ENCODE data around the gene MXRA8.

The MXRA8 gene

DNA sequence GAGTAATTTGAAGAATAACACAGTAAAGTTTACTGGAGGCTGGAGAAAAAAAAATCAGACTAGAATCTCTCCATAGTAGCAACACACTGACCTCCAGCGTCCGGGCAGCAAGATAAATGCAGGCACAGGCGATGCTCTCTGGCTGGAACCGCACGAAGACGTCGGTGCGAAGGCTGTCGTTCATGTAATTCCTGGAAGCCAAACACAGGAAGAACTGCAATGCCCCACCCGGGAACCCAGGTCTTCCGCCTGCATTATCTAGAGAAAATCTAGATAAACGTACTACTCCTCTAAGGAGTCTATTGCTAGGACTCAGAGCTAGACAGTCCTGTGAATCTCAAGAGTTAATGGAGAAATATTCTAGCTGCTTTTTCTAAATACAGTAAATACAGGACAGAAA is 32.3 kb upstream of the MXRA8 start:
- H3K9ac ChIP-seq (ENCODE audit: low read length) = no peak overlapping the region
- no peaks in the 10 kb centered on the region for H3K27me3 ChIP-seq (replicated peaks; ENCODE audit: insufficient read depth, low read length)
- H3F3A ChIP-seq (ENCODE audit: insufficient read depth, low read length) = no peaks in the 10 kb centered on the region
- no peaks in the 10 kb centered on the region for H3K9me2 ChIP-seq (replicated peaks; ENCODE audit: insufficient read depth, low read length)
- H3K4me1 ChIP-seq (ENCODE audit: low read length) = no peaks in the 10 kb centered on the region
- no peak for DNase-seq
- no peak overlapping the region for H3K4me3 ChIP-seq (ENCODE audit: low read length)
- H2AFZ ChIP-seq (ENCODE audit: low read length) = no peak overlapping the region
- H3K4me2 ChIP-seq (ENCODE audit: low read depth, low read length) = no peak overlapping the region
- peaks cover 48% of the 10 kb centered on the region for H3K79me2 ChIP-seq (ENCODE audit: low read length)
- no peaks in the 10 kb centered on the region for H3K9me3 ChIP-seq (replicated peaks; ENCODE audit: insufficient read depth, low read length)
- TF ChIP-seq, protein P1, sequence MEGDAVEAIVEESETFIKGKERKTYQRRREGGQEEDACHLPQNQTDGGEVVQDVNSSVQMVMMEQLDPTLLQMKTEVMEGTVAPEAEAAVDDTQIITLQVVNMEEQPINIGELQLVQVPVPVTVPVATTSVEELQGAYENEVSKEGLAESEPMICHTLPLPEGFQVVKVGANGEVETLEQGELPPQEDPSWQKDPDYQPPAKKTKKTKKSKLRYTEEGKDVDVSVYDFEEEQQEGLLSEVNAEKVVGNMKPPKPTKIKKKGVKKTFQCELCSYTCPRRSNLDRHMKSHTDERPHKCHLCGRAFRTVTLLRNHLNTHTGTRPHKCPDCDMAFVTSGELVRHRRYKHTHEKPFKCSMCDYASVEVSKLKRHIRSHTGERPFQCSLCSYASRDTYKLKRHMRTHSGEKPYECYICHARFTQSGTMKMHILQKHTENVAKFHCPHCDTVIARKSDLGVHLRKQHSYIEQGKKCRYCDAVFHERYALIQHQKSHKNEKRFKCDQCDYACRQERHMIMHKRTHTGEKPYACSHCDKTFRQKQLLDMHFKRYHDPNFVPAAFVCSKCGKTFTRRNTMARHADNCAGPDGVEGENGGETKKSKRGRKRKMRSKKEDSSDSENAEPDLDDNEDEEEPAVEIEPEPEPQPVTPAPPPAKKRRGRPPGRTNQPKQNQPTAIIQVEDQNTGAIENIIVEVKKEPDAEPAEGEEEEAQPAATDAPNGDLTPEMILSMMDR (IDR thresholded peaks at IDR 0.05; ENCODE audit: low read length) = no peak
- TF ChIP-seq EZH2 (optimal IDR thresholded peaks at IDR 0.05; ENCODE audit: low read depth, low read length) = no peak
- TF ChIP-seq EZH2phosphoT487 (IDR thresholded peaks at IDR 0.05; ENCODE audit: low read length) = no peak
- H3K36me3 ChIP-seq (replicated peaks; ENCODE audit: insufficient read depth, low read length) = peaks cover 42% of the 10 kb centered on the region
- no peaks in the 10 kb centered on the region for H4K20me1 ChIP-seq (ENCODE audit: insufficient read depth, low read length)
- no peak overlapping the region for H3K27ac ChIP-seq (ENCODE audit: low read length)

DNA sequence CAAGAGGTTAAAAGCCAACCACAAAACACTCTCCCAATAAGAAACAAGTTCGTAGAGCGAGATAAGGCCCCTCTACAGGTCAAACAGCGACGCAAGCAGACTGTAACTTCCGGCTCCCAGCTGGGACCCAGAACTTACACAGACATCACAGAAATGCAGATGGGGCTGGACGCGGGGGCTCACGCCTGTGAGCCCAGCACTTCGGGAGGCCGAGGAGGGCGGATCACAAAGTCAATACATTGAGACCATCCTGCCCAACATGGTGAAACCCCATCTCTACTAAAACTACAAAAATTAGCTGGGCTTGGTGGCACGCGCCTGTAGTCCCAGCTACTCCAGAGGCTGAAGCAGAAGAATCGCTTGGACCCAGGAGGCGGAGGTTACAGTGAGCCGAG is 29.7 kb upstream of the MXRA8 start:
- no peak for TF ChIP-seq EZH2phosphoT487 (IDR thresholded peaks at IDR 0.05; ENCODE audit: low read length)
- no peak for TF ChIP-seq EZH2 (optimal IDR thresholded peaks at IDR 0.05; ENCODE audit: low read depth, low read length)
- TF ChIP-seq, protein P1 (IDR thresholded peaks at IDR 0.05; ENCODE audit: low read length) = no peak
- Histone ChIP-seq H3F3A (ENCODE audit: insufficient read depth, low read length) (no peaks in the 10 kb centered on the region), H3K36me3 (replicated peaks; ENCODE audit: insufficient read depth, low read length) (peaks cover 37% of the 10 kb centered on the region), H4K20me1 (ENCODE audit: insufficient read depth, low read length) (no peaks in the 10 kb centered on the region), H2AFZ (ENCODE audit: low read length) (no peak overlapping the region), H3K9me2 (replicated peaks; ENCODE audit: insufficient read depth, low read length) (no peaks in the 10 kb centered on the region), H3K4me2 (ENCODE audit: low read depth, low read length) (no peak overlapping the region), H3K4me3 (ENCODE audit: low read length) (no peak overlapping the region), H3K9ac (ENCODE audit: low read length) (no peak overlapping the region), H3K27ac (ENCODE audit: low read length) (no peak overlapping the region), H3K27me3 (replicated peaks; ENCODE audit: insufficient read depth, low read length) (no peaks in the 10 kb centered on the region), H3K4me1 (ENCODE audit: low read length) (no peaks in the 10 kb centered on the region), H3K79me2 (ENCODE audit: low read length) (peaks cover 28% of the 10 kb centered on the region), H3K9me3 (replicated peaks; ENCODE audit: insufficient read depth, low read length) (no peaks in the 10 kb centered on the region)
- no peak for DNase-seq

DNA sequence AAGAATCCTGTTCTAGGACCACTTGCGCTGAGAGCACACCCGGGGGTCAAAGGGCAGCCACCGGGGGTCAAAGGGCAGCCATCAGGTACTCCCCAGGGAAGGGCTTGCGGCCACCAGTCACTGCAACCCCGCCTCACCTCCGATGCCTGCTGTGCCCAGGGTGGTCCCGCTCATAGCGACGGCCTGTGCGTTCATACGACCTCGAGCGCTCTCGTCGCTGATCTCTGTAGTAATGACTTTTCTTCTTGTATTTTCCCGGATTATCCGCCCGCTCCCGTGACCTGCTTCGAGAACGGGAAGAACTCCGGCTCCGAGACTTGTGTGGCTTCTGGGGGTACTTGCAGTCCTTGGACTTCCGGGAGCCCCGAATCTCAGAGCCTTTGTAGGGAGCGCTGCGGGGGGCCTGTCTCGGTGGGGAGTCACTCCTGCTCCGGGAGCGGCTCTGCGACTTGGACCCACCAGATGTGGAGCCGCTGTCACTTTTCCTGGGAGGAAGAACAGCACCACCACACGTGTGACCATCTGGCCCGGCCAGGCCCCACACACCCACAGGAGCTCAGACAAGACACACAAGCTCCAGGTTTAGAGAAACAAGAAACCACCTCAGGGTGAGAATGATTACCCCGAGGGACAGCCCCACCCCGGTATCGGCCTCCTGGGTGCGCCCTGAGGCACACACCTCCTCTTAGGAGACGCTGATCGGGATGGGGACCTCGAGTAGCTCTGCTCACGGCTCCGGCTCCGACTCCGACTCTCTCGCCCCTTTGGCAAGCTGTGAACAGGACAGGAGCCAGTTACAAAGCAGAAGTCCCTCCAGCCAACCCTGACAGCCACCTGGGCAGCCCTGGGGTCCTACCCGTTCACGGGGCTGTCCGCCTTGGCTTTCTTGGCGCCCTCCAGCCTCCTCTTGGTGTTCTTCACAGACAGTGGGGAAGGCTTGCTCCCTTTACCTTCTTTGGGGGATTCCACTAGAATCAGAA is 29.0 kb upstream of the MXRA8 start:
- no peaks in the 10 kb centered on the region for H3K9me3 ChIP-seq (replicated peaks; ENCODE audit: insufficient read depth, low read length)
- no peak overlapping the region for H3K4me2 ChIP-seq (ENCODE audit: low read depth, low read length)

More for the DNA sequence above, 29.0 kb upstream of the MXRA8 start:
- Histone ChIP-seq H3F3A (ENCODE audit: insufficient read depth, low read length) (no peaks in the 10 kb centered on the region), H3K4me1 (ENCODE audit: low read length) (no peaks in the 10 kb centered on the region), H3K4me3 (ENCODE audit: low read length) (no peak overlapping the region), H2AFZ (ENCODE audit: low read length) (no peak overlapping the region), H3K36me3 (replicated peaks; ENCODE audit: insufficient read depth, low read length) (peaks cover 30% of the 10 kb centered on the region), H3K9me2 (replicated peaks; ENCODE audit: insufficient read depth, low read length) (no peaks in the 10 kb centered on the region), H3K27me3 (replicated peaks; ENCODE audit: insufficient read depth, low read length) (no peaks in the 10 kb centered on the region), H3K9ac (ENCODE audit: low read length) (no peak overlapping the region), H3K27ac (ENCODE audit: low read length) (no peak overlapping the region), H4K20me1 (ENCODE audit: insufficient read depth, low read length) (no peaks in the 10 kb centered on the region), H3K79me2 (ENCODE audit: low read length) (peaks cover 23% of the 10 kb centered on the region)
- TF ChIP-seq, protein P1 (IDR thresholded peaks at IDR 0.05; ENCODE audit: low read length) = no peak
- TF ChIP-seq EZH2 (optimal IDR thresholded peaks at IDR 0.05; ENCODE audit: low read depth, low read length) (no peak), EZH2phosphoT487 (IDR thresholded peaks at IDR 0.05; ENCODE audit: low read length) (no peak)
- no peak for DNase-seq
